ENCODE results near the gene PNMA6E.

DNA sequence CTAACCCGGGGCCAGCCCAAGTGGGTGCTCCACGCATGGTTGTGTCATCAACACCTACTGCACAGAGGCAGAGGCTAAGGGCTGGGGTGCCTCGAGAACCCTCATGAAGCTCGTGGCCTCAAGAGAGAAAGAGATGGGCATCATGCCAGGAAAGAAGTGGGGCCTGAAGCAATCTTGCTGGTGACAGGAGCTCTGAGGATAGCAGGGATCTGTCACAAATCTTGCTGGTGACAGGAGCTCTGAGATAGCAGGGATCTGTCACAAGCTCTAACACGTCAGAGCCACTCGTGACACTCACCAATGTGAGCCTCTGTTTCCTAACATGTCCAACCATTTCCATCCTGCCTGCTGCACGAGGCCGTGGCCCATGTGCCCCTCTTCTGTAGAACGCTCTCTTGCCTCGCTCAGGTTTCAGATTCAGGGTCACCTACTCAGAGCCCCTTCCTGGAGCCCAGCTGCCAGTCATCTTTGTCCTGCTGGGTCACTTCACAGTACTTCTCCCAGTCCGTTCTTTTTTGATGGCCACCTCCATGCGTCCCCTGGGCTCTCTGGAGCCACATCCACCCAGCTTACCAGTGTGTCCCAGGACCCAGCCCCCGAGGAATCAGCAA lies 21.1 kb downstream of the PNMA6E start:
- TF ChIP-seq, protein P1, sequence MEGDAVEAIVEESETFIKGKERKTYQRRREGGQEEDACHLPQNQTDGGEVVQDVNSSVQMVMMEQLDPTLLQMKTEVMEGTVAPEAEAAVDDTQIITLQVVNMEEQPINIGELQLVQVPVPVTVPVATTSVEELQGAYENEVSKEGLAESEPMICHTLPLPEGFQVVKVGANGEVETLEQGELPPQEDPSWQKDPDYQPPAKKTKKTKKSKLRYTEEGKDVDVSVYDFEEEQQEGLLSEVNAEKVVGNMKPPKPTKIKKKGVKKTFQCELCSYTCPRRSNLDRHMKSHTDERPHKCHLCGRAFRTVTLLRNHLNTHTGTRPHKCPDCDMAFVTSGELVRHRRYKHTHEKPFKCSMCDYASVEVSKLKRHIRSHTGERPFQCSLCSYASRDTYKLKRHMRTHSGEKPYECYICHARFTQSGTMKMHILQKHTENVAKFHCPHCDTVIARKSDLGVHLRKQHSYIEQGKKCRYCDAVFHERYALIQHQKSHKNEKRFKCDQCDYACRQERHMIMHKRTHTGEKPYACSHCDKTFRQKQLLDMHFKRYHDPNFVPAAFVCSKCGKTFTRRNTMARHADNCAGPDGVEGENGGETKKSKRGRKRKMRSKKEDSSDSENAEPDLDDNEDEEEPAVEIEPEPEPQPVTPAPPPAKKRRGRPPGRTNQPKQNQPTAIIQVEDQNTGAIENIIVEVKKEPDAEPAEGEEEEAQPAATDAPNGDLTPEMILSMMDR (IDR thresholded peaks at IDR 0.05), result no peak
- TF ChIP-seq POLR2A (IDR thresholded peaks at IDR 0.05), result no peak
